Measurements from ENCODE around the gene TUBB2B. TPM values are rescaled to one million over a fixed set of nuclear protein-coding genes. Genes with fewer than 3 reads are reported as not detected.

The TUBB2B gene
- total and polyA plus RNA-seq, 2 donors (not counting 1 experiment from before 2014, with no cell fraction given), result 3.8 to 5.2 TPM

DNA sequence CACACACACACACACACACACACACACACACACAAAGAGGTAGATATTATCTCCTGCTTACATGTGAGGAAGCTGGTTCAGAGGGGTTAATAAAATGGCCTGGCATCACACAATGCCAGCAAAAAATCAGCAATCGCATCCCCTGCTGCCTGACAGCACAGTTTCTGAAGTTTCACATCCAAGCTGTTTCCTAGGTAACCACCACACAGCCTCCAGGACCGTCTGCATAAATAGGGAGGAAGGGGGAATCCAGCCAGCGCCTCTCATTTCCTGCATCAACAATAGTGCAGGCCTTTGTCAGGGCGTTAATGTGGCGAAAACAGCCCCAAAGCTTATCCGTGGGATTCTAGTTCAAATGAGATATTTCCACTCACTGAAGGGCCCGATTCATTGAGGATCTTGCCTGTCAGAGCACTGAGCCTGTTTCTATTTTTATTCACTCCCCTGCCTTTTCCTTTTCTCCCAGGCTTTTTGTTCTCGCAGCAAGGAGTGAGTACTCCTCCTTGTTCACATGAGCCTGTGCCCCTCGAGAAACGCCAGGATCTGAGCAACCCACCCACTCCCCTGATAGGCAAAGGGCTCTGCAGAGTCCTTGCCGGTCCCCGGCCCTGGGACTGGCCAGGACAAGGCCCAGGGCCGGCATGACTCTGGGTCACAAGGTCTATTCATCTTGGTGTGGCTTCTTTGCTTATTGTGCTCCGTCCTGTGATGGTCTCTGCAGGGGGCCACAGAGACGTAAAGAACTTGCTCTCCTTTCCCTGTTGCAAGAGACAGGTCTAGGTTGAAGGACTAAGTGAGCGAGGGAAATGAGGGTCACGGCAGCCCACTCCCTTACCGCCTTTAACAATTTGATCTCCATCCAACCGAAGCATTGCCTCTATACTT, 32.7 kb downstream of the TUBB2B start:
- H3K27ac ChIP-seq (ENCODE audit: insufficient read depth, low read length), result no peak overlapping the region
- no peak overlapping the region for H3K4me3 ChIP-seq (replicated peaks in 1 of 4; ENCODE audit: control extremely low read depth in 1 of 4, insufficient read depth in 1 of 4, low read depth in 3 of 4, low read length in 4 of 4)
- H4K20me1 ChIP-seq (ENCODE audit: control insufficient read depth, extremely low read depth, insufficient read depth, low read length), result no peaks in the 10 kb centered on the region
- DNase-seq (ENCODE audit: low read depth in 2 of 2), result peak; percentile 9 to 79
- no peaks in the 10 kb centered on the region for H3K36me3 ChIP-seq (ENCODE audit: control insufficient read depth, insufficient read depth, low read length)
- no peaks in the 10 kb centered on the region for H3K4me1 ChIP-seq (ENCODE audit: control insufficient read depth, extremely low read depth, insufficient read depth, low read length)
- H3K27me3 ChIP-seq (ENCODE audit: control insufficient read depth, insufficient read depth, low read length), result no peaks in the 10 kb centered on the region
- no peaks in the 10 kb centered on the region for H3K9me3 ChIP-seq (ENCODE audit: control insufficient read depth, insufficient read depth, low read depth, low read length)
- TF ChIP-seq EZH2 (IDR thresholded peaks at IDR 0.05; ENCODE audit: low read length, missing control alignments), result no peak
- TF ChIP-seq, protein P1, sequence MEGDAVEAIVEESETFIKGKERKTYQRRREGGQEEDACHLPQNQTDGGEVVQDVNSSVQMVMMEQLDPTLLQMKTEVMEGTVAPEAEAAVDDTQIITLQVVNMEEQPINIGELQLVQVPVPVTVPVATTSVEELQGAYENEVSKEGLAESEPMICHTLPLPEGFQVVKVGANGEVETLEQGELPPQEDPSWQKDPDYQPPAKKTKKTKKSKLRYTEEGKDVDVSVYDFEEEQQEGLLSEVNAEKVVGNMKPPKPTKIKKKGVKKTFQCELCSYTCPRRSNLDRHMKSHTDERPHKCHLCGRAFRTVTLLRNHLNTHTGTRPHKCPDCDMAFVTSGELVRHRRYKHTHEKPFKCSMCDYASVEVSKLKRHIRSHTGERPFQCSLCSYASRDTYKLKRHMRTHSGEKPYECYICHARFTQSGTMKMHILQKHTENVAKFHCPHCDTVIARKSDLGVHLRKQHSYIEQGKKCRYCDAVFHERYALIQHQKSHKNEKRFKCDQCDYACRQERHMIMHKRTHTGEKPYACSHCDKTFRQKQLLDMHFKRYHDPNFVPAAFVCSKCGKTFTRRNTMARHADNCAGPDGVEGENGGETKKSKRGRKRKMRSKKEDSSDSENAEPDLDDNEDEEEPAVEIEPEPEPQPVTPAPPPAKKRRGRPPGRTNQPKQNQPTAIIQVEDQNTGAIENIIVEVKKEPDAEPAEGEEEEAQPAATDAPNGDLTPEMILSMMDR (conservative IDR thresholded peaks at IDR 0.05 in 1 of 2, IDR thresholded peaks at IDR 0.05 in 1 of 2; ENCODE audit: low read depth in 1 of 2, low read length in 2 of 2), result no peak
- H3K4me2 ChIP-seq (ENCODE audit: extremely low read depth, insufficient read depth, low read length), result no peak overlapping the region
- H2AFZ ChIP-seq (ENCODE audit: low read length), result no peak overlapping the region
- no peaks in the 10 kb centered on the region for H3K79me2 ChIP-seq (ENCODE audit: control insufficient read depth, insufficient read depth, low read length)
- H3K9ac ChIP-seq (ENCODE audit: insufficient read depth, low read length), result no peak overlapping the region

DNA sequence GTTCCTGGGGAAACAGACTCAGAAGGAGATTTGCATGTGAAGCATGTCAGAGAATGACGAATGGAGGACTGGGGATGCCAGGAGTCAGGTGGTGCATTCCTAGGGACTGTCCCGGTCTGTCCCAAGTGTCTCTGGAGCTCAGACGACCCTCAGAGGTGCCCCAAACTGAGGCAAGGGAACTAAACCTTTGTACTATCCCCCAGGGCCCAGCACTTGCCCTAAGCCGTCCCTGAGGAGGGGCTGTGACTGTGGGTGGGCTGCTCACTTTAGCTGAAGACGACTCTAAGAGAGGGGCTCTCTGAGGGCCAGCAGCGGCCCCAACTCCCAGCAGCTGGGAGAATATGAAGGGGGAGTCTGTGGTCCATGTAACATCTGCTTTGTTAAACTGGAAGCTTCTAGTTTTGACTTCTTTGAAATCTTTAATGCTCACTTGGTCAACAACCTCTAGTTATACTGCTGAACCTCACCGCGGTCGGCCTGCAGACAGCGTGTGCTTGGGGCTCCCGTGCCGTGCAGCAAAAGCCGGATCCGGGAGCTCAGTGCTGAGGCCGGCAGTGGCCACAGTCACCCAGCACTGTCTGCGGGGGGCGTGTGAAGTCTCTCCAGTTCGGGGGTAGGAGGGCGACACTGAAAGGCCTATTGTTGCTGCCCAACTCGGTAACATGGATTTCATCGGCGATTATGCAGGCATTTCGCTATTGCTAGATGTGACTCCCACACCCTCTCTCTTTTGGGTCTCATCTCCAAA, 34.2 kb downstream of the TUBB2B start:
- Histone ChIP-seq H4K20me1 (ENCODE audit: control insufficient read depth, extremely low read depth, insufficient read depth, low read length) (no peaks in the 10 kb centered on the region), H3K79me2 (ENCODE audit: control insufficient read depth, insufficient read depth, low read length) (no peaks in the 10 kb centered on the region), H3K9me3 (ENCODE audit: control insufficient read depth, insufficient read depth, low read depth, low read length) (no peaks in the 10 kb centered on the region), H3K4me3 (replicated peaks in 1 of 4; ENCODE audit: control extremely low read depth in 1 of 4, insufficient read depth in 1 of 4, low read depth in 3 of 4, low read length in 4 of 4) (no peak overlapping the region), H3K36me3 (ENCODE audit: control insufficient read depth, insufficient read depth, low read length) (no peaks in the 10 kb centered on the region), H2AFZ (ENCODE audit: low read length) (no peak overlapping the region), H3K27me3 (ENCODE audit: control insufficient read depth, insufficient read depth, low read length) (no peaks in the 10 kb centered on the region), H3K27ac (ENCODE audit: insufficient read depth, low read length) (no peak overlapping the region), H3K9ac (ENCODE audit: insufficient read depth, low read length) (no peak overlapping the region), H3K4me2 (ENCODE audit: extremely low read depth, insufficient read depth, low read length) (no peak overlapping the region), H3K4me1 (ENCODE audit: control insufficient read depth, extremely low read depth, insufficient read depth, low read length) (no peaks in the 10 kb centered on the region)
- no peak for DNase-seq (ENCODE audit: low read depth in 2 of 2)
- TF ChIP-seq EZH2 (IDR thresholded peaks at IDR 0.05; ENCODE audit: low read length, missing control alignments), result no peak
- TF ChIP-seq, protein P1 (conservative IDR thresholded peaks at IDR 0.05 in 1 of 2, IDR thresholded peaks at IDR 0.05 in 1 of 2; ENCODE audit: low read depth in 1 of 2, low read length in 2 of 2), result no peak

DNA sequence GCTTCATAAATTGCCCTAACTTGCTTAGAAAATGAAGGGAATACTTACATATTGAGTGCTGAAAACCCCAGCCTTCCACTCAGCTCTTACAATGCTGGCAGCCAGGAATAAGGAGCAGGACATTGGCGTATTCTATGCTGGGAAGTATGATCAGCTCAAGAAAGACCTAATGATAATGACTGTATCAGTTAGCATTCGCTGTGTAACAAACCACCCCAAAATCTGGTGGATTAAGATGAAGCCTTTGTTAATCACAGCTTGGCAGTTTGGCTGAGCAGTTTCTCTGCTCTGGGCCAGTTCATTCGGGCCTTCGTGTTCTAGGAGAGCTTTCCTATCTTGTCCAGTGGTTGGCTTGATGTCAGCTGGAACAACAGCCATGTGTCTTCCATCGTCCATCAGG, 36.7 kb downstream of the TUBB2B start:
- no peaks in the 10 kb centered on the region for H3K79me2 ChIP-seq (ENCODE audit: control insufficient read depth, insufficient read depth, low read length)
- H3K4me2 ChIP-seq (ENCODE audit: extremely low read depth, insufficient read depth, low read length), result no peak overlapping the region
- TF ChIP-seq, protein P1 (conservative IDR thresholded peaks at IDR 0.05 in 1 of 2, IDR thresholded peaks at IDR 0.05 in 1 of 2; ENCODE audit: low read depth in 1 of 2, low read length in 2 of 2), result no peak
- no peak for TF ChIP-seq EZH2 (IDR thresholded peaks at IDR 0.05; ENCODE audit: low read length, missing control alignments)
- H3K27me3 ChIP-seq (ENCODE audit: control insufficient read depth, insufficient read depth, low read length), result peaks cover 5% of the 10 kb centered on the region
- no peaks in the 10 kb centered on the region for H3K4me1 ChIP-seq (ENCODE audit: control insufficient read depth, extremely low read depth, insufficient read depth, low read length)
- no peak for DNase-seq (ENCODE audit: low read depth in 2 of 2)
- H3K4me3 ChIP-seq (replicated peaks in 1 of 4; ENCODE audit: control extremely low read depth in 1 of 4, insufficient read depth in 1 of 4, low read depth in 3 of 4, low read length in 4 of 4), result no peak overlapping the region
- no peaks in the 10 kb centered on the region for H3K36me3 ChIP-seq (ENCODE audit: control insufficient read depth, insufficient read depth, low read length)
- no peak overlapping the region for H3K27ac ChIP-seq (ENCODE audit: insufficient read depth, low read length)
- H3K9ac ChIP-seq (ENCODE audit: insufficient read depth, low read length), result no peak overlapping the region
- H3K9me3 ChIP-seq (ENCODE audit: control insufficient read depth, insufficient read depth, low read depth, low read length), result no peaks in the 10 kb centered on the region
- H4K20me1 ChIP-seq (ENCODE audit: control insufficient read depth, extremely low read depth, insufficient read depth, low read length), result no peaks in the 10 kb centered on the region
- H2AFZ ChIP-seq (ENCODE audit: low read length), result no peak overlapping the region
